ENCODE measurements around the gene ESYT2.

- TF ChIP-seq CTCF (conservative IDR thresholded peaks at IDR 0.05; ENCODE audit: low read depth, low read length) = no peak
- TF ChIP-seq EZH2 (IDR thresholded peaks at IDR 0.05; ENCODE audit: borderline replicate concordance, low read depth, low read length, poor library complexity, severe bottlenecking) = no peak
Observed at GRCh38 chr7:158749396-158749795, 79.9 kb downstream of the ESYT2 start.

Measured in A673 (cell line).